ENCODE measurements around the gene ARHGAP4.

The ARHGAP4 gene

DNA sequence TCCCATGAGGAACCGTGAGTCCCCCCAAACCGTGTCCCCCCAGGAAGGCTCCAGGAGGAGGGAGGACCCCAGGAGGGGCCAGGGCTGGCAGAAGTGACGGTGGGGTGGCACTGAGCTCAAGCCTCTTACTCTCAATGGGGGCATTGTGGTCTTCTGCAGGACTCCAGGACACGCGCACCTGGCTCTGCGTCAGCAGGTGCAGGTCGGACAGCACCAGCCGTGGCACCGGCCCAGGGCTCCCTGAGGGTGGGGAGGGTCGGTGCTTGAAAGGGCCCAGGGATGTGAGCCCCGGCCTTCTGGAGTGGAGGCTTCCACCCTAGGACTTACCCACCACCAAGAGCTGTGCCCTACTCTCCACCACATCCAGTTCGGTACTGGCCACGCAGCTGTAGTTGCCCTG is 58.4 kb downstream of the ARHGAP4 start:
- DNase-seq (ENCODE audit: low read depth in 3 of 3): no peak

DNA sequence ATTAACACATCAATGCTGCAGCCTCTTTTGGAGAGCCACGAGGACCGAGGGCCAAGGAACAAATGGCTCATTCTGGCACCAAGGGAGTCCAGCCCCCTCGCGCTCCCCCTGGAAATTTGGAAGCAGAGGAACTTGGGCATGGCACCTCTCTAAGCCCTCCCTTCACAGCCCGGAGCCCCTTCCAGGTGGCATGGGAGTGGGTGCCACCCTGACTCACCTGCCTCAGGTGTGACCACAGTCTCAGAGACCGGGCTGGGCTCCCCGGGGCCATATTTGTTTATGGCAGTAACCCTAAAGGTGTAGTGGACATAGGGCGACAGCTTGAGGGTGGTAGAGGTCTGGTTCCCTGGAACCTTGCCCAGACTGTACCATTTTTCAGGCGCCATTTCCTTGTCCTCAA is 58.9 kb downstream of the ARHGAP4 start:
- no peak for DNase-seq (ENCODE audit: low read depth in 3 of 3)

DNA sequence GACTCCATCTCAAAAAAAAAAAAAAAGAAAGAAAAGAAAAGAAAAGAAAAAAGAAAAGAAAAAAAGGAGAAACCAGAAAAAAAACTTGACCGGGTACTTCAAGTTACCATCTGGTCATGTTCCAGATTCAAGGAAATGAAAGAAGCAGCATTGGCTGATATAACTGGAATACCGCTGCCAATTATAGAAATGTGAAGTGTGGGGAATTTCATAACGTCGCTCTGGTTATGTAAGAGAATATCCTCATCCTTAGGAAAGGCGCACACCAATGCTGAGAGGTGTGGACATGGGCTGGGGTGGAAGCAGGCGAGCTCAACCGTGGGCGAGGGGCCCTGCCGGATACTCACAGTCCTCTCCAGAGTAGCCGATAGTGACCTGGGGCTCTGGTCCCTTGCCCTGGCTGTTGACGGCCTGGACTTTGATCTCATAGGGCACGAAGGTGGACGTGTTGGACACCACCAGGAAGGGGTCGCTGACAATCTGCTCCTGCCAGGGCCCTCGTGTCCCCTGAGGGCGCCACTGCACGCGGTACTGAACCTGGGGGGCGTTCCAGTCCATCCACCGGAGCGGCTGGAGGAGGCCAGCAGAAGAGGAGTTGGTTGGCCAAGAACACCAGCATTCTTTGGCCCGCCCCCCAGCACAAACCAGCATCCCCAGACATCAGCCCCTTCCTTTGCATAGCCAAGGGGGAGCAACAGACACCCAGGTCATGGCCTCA is 59.6 kb downstream of the ARHGAP4 start:
- no peak for DNase-seq (ENCODE audit: low read depth in 3 of 3)

DNA sequence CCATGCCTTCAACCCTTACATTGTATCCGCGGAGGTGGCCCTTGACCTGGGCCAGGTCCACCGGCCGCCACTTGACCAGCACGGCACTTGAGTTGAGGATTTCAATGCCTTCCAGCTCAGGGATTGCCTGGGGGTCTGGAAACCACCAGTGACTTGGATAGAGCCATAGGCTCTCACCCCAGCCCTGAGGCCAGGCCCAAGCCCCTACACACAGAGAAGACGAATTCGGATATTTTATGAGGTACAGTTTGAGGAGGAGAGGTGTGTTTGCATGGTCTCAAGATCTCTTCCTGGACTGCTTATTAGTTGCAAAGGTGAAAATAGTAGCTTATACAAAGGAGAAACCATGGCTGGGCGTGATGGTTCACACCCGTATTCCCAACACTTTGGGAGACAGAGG is 60.4 kb downstream of the ARHGAP4 start:
- DNase-seq (ENCODE audit: low read depth in 3 of 3): no peak

DNA sequence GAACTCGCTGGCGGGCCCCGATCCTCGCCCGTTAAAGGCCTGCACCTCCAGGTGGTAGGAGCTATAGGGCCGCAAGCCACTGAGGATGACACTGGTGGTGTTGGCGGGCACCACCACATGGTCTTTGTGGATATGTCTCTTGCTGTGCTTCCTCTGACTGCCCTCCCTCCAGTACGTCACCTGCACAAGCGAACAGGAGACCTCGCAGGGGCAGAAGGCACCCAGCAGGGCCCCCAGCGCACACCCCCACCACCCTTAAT is 60.8 kb downstream of the ARHGAP4 start:
- DNase-seq (ENCODE audit: low read depth in 3 of 3): no peak

DNA sequence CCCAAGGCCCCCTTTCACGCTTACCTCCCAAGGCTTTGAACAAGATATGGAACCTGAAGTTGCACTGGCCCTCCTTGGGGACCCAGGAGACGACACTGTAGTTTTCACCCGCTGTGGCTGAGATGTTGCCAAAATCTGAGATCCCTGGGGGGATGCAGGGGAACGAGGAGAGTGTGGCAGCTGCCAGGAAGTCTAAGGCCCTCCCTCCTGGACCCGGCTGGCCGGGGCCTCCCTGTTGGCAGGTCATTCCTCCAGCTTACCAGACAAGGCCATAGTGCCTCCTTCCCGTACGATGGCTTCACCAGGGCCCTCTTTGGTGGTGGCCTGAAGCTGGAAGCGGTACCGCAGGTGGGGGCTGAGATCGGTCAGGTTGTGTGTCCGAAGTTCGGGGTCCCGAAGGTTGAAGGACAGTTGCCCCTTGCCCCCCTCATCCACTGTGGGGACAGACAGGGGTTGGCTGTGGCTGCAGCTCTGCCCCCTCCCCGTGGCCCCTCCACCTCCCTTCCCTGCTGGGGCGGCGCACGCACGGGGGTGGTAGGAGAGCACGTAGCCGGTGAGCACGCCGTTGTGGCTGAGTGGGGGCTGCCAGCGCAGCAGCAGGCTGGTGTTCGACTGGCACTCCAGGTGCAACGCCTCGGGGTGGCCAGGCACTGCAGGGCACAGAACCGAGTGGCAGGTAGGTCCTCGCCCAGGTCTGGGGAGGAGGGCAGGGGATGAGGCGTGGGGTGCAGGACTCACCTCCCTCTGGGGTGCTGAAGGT is 61.3 kb downstream of the ARHGAP4 start:
- DNase-seq (ENCODE audit: low read depth in 3 of 3): no peak

DNA sequence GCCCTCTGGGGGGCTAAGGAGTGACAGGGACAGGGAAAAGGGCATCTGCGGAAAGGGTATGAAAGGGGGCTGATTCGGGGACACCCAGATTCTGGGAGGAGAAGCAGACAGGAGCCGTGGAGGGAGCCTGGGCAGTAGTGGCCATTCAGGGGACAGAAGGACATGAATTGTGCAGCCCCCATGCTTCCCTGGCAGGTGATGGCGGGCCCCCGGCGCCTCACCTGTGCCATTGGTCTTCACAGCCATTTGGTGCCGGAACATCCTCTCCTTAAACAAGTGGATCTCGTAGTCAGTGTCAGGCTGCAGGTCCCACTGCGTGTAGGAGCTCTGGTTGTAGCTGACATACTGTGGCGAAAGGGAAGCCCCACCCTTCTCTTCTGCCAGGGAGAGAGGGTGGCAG is 62.0 kb downstream of the ARHGAP4 start:
- DNase-seq (ENCODE audit: low read depth in 3 of 3): no peak

DNA sequence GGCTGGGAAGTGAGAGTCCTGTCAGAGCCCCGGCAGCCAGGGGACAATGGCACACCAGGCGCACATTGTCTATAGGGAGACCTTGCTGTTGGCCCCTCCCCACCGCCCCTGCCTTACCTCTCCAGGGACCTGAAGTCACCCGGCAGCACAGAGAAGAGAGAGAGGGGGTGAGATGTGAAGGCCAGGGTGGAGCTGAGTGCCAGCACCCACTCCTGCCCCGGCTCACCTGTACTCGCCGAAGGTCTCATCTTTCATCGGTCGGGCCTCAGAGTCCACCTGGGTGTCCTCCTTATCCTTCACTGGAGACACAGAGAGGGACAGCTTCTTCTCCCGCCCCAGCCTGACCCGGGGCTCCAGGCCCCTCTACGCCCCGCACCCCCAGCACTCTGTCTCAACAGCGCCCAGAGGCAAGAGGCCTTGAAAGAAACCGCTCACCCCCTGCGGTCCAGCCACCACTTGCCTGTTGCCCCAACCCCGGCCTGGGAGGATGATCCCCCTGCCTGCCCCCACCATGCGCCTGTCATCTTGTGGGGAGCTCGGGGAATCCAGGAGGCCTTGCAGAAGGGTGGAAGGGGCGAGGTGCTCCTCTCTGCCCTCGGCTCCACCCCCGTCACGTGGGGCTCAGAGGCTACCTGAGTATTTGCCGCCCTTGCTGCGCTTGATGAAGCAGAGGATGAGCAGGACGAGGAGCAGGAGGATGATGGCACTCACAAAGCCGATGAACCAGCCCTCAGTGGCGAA is 62.6 kb downstream of the ARHGAP4 start:
- no peak for DNase-seq (ENCODE audit: low read depth in 3 of 3)

DNA sequence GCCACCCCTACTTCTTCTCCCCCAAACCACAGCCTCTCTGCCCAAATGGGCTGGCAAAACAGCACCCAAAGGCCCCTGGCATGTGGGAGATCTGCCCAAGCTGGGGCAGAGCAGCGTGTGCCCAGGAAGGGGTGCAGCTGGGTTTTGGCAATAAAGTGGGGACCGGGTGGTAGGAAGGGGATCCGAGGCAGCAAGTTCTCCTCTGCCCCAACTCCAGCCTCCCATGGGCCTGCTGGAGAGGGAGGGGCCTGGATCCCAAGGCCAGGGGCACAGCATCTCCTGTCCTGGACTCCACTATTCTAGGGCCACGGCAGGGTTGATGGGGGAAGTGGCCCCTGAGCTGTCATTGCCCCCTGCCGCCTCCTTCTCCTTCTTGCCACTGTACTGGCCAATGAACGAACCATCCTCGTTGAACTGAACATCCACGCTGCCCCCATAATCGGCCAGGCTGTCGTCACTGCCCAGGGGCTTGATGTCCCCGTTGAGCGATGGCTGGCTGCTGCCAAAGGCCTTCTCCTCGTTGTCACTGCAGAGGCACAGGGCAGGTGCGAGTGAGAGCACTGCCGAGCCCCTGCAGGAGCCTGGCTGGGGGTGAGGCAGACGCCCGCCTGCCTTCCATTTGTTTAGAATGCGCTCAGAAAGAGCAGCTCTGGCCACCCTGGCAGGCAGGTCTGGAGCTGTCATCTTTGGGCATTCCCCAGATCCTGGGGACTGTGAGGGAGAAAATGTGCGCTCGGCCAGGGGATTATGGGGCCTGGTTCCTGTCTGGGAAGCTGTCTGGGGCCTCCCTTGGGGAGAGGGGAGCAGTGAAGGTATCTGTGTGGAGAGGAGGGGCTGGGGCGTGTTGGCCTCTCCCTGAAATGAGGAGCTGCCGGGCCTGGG is 63.5 kb downstream of the ARHGAP4 start:
- DNase-seq (ENCODE audit: low read depth in 3 of 3): no peak

DNA sequence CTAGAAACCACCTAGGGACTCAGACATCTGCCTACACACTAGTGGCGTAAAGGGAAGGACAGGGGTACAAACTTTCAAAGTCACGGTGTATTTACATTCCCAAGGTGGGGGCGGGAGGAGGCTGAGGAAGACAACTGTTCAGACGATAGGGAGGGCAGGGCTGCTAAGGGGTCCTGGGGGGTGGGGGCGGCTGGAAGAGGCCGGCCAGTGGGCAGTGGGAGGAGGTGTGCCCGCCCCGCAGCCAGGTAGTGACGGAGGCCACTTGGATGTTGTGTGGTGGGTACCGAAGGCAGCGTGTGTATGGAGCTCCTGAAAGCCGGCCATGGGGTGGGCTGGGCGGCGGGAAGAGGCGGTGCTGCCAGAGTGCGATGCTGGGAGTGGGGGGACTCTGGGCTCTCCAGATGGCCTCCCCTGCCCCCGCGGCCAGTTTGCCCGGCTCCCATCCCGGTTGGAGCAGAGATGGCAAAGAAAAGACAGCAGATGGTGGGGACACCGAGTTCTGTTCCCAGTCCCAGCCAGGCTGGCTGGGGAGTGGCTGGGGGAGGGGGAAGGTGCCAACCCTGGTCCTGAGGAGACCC is 64.2 kb downstream of the ARHGAP4 start:
- DNase-seq (ENCODE audit: low read depth in 3 of 3): no peak

DNA sequence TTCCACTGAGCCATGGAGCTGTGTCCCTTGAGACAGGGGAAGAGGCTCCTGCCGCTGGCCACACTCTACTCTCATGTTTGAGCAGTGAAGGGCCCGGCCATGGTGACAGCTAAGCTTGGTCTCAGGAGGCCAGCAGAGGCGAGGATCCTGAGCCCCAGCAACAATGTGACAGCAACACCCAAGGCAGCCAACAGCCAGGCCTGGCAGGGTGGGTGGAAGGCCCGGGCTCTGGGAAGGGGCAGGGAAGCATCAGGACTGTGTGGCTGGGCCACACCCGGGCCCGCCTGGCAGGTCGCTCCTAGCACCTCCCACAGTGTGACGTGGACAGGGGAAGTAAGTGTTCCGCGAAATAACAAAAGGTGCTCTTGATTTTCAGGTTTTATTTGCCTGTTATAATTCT is 64.9 kb downstream of the ARHGAP4 start:
- no peak for DNase-seq (ENCODE audit: low read depth in 3 of 3)
